ENCODE data around the gene ZNF619.

Gene ZNF619

DNA sequence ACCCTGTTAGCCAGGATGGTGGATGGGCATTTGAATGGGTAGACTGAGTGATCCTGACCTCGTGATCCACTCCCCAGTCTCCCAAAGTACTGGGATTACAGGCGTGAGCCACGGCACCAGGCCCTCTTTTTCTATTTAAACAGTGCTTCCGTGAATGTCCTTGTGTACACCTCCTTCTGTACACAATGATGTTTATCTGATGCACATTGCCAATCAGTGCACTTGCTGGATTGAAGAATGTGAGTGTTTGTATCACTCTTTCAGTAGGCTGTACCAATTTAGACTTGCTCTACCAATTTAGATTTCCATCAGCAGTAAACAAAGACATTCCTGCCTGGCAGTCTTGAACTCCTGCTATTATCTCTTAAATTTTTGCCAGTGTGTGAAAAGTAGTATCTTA, 8.9 kb upstream of the ZNF619 start:
- no peak for DNase-seq

DNA sequence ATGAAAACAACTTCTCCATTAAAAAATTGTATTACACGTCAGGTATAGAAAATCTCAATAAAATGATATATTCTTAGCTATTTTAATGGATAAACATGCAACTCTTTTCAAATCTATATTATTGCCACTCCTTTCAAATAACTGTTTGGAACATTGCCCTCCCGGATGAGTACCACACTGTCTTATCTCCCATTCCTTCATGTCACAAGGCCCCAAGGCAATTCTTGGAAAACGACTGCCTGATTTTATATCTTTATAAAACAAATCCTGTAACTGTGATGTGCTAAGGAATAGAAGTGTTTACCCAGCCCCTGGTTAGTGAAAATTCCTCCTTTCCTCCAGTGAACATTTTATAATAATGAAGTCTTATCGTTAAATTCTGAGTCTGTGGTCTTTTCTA, 6.2 kb upstream of the ZNF619 start:
- DNase-seq = no peak

DNA sequence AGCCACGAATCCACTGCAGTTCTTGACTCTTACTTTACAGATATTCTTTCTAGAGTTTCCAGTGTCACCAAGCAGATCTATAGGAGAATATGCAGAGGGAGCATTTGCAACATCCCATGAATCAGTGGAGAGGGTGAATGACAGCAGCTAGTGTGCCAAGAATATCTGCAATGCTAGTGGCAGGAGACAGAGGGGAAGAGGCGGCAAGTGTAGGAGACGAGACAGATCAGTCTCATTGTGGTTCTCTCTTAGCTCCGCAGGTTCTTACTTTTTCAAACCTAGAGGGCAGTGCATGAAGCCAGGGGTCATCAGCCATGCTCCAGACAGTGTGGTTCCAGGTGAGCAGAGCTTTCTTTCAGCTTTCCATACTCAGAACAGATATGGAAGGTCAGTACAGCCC, 744 bp downstream of the ZNF619 start:
- no peak for DNase-seq

DNA sequence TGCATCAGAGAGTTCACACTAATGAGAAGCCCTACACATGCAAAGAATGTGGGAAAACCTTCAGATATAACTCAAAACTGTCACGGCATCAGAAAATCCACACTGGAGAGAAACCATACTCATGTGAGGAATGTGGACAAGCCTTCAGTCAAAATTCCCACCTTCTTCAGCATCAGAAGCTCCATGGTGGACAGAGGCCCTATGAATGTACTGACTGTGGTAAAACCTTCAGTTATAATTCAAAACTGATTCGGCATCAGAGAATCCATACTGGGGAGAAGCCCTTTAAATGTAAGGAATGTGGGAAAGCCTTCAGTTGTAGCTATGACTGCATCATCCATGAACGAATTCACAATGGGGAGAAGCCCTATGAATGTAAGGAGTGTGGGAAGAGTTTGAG, 10.2 kb downstream of the ZNF619 start:
- DNase-seq = no peak

DNA sequence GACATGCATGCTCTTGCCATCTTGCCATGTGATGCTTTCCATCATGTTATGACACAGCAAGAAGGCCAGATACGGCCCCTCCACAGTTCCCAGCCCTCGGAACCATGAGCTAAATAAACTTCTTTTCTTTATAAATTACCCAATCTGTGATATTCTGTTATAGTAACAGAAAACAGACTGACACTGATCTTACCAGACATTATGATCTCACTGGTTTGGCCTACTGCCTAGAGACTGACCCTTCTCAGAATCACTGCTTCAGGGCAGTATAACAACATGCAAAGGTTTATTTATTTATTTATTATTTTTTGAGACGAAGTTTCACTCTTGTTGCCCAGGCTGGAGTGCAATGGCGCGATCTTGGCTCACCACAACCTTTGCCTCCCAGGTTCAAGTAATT, 14.0 kb downstream of the ZNF619 start:
- no peak for DNase-seq

DNA sequence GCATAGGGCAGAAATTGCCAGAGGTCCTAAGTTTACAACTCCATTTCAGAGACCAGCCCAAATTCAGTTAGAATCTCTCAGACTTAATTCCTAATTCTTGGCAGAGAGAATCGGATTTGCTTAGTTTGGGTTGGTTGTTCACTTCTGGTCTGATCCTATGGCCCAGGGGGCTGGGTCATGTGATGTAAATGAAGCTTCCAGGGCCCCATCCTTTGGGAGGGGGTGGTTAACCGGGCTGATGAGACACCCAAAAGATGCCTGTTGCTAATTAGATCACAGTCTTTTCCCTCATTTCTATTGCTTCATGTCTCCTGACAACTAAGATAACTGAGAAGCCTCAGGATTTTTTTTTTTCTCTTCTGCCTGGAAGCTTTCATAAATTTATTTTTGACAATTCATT, 17.8 kb downstream of the ZNF619 start:
- DNase-seq = no peak

DNA sequence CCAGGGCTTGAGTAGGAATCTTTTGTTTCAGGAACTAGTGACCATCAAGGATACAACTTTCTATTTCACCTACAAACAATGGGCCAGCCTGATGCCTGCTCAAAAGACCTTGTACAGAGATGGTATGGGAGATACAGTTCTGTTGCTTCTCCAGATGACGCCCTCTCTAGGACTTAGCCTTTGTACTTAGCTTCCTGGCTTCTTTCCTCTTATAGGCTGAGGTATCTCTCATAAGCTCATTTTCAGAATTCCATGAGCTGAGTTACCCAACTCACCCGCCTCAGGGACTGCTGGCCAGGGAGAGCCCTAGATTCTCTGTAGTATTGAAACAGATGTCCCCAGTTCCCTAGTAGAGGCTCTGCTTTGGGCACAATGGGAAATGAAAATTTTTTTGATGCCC, 20.4 kb downstream of the ZNF619 start:
- DNase-seq = no peak

DNA sequence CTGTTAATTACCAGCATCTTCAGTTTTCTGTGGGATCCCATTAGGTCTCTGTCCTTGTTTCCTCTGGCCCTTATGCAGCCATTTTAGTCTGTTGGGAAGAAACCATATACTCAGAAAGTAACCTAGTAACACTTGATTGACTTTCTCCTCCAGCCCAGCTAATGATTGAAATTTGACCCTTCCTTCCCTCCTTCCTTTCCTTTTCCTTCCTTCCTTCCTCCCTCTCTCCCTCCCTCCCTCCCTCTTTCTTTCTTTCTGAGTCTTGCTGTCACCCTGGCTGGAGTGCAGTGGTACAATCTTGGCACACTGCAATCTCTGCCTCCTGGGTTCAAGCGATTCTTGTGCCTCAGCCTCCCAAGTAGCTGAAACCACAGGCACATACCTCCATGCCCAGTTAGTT, 23.0 kb downstream of the ZNF619 start:
- DNase-seq = no peak

DNA sequence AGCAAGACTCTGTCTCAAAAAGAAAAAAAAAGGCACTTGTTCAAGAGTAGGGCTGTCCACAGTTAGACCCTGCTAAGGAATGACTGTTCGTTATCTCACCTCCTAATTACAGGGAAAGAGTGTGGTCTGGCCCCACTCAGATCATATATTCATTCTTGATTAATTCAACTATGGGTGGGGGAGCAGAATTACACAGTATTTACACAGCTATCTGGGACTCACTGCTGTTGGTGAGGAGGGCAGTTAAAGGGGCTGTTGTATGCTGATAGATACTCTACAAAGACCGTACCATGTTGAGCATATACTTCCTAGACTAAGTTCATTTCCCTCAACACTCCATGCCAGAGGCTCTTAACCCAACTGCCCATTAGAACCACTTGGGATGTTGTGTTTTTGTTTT, 25.1 kb downstream of the ZNF619 start:
- no peak for DNase-seq

DNA sequence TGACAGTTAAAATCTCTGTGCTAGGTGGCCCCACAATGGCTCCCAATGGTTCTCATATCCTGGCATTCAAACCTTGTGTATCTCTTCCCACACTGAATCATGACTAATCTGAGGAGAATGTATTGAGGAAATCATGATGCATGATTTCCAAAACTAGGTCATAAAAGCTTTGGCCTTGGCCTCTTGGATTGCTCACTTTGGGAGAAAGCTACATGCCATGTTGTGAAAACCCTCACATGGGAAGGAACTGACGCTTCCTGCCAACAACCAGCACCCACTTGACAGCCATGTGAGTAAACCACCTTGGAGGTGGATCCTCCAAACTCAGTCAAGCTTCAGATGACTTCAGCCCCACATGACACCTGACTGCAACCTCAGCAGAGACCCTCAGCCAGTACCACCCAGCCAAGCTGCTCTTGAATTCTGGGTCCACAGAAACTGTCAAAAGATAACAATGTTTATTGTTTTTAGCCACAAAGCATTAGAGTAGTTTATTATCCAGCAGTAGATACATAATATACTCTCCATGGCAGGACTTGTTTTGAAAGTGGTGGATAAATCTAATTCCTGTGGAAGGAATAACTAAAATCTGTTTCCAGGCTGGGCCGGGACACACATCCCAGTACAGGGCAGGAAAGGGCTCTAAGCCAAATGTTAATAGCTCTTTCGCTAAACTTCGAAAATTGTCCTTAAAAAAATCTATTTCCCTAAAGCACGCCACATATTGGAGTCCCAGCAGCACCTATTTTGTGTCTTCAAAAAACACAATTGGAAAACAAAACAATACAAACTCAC, 27.9 kb downstream of the ZNF619 start:
- no peak for DNase-seq

DNA sequence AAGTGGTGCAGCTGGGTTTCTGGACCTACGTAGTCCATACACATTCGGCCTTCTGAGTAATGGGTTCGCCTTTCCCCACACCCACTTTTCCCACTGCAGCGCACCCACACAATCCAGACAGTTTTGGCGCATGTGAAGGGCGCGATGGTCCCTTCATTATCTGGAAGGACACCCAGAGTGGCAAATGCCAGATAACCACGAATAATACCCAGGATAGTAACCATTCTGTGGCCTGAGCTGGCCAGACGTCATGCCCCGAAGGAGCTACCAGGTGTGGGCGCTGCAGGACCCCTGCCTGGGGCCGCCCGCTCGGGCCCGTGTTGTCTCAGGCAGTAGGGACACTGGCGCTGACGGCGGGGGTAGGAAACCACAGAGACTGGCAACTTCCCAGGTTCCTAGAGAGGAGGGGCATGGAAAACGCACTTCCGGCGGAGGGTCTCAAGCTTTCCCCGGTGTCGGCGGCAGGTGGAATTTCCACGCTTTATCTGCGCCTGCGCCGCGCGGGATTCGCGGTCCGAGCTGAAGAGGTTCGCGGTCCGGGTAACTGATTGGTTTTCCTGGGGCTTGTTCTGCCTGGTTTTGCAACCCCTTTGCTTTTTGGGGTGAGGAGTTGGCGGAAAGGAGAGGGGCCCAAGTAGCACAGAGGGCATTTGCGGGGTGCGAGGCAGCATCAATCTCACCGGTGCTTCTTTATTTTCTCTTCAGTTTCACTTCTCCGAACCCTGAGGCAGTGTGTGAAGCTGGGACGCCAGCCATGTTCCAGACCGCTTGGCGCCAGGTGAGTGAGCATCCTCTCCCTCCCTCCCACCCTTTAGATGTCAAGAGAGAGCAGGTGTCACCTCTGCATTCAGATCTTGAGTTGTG, 28.9 kb downstream of the ZNF619 start, which contains the start of gene ZNF620:
Gene ZNF620 (plus strand): TSS at position 441 of the 864 bp plus-strand sequence. CDS start 314 bp downstream, at position 755.
- peak; percentile 46 for DNase-seq

DNA sequence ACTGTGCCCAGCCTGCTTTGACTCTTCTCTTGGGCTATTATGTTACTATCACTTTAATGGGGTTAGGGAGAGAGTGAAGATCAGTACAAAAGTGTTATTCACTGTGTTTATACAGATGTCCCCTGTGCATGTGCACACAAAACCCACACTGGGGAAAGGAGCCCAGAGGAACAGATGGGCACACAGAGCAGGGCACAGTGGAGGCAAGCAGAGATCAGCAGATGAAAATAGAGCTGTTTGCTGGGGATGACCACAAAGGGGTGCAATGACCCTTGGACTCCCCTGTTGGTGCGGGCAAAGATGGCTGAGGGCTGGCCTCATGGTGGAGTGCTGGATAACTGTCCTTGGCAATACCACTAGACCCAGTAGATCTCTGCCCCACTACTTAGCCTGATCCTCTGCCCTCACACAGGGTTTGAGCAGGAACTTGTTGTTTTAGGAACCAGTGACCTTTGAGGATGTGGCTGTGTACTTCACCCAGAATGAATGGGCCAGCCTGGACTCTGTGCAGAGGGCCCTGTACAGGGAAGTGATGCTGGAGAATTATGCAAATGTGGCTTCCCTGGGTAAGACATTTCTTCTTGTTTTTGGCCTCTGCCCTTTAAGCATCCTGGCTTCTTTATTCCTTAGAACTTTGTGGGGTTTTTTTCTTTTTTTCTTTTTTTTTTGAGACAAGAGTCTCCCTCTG, 34.3 kb downstream of the ZNF619 start:
- no peak for DNase-seq

DNA sequence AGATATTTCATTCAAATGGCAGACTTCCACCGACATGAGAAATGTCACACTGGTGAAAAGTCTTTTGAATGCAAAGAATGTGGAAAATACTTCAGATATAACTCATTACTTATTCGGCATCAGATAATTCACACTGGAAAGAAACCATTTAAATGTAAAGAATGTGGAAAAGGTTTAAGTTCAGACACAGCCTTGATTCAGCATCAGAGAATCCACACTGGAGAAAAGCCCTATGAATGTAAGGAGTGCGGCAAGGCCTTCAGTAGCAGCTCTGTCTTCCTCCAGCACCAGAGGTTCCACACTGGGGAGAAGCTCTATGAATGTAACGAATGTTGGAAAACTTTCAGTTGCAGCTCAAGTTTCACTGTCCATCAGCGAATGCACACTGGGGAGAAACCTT, 39.3 kb downstream of the ZNF619 start:
- DNase-seq = no peak

DNA sequence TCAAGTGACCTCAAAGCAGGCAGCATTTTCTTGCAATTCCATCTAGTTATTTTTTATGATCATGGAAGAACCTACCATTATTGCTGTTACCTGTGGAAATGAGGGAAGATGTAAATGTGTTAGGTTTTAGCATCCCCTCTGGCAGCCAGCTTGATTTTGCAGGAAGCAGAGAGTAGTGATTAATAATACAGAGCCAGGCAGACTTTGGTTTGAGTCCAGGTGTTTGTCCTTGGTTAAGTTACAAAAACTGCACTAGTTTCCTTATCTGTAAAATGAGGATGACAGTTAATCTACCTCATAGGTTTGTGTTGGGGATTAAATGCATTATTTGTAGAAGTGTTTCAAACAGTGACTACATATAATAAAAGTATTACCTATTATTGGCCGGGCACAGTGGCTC, 41.1 kb downstream of the ZNF619 start:
- DNase-seq = no peak

DNA sequence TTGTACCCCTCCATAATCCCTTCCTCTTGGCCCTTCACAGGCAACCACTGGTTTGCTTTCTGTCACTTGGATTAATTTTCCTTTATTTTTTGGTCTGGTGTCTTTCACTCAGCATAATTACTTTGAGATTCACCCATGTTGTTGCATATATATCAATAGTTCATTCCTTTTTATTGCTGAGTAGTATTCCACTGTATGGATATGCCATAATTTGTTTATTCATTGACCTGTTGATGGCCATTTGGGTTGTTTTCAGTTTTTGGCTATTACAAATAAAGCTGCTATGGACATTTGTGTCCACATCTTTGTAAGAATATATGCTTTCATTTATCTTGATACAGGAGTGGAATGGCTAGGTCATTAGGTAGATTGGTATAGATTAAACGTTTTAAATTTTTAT, 41.9 kb downstream of the ZNF619 start:
- DNase-seq = no peak

DNA sequence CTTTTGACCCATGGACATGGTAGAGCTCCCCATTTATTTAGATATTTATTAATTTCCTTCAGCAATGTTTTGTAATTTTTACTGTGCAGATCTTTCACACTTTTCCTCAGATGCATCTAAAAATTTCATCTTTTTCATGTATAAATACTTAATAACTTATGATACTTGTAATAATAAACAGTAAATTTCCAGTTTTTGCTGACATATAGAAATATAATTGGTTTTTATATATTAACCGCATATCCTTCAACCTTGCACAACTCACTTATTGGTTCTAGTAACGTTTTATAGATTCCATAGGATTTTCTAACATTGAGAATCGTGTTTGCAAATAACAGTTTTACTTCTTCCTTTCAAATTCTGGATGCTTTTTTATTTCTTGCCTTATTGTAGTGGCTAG, 44.3 kb downstream of the ZNF619 start:
- no peak for DNase-seq

DNA sequence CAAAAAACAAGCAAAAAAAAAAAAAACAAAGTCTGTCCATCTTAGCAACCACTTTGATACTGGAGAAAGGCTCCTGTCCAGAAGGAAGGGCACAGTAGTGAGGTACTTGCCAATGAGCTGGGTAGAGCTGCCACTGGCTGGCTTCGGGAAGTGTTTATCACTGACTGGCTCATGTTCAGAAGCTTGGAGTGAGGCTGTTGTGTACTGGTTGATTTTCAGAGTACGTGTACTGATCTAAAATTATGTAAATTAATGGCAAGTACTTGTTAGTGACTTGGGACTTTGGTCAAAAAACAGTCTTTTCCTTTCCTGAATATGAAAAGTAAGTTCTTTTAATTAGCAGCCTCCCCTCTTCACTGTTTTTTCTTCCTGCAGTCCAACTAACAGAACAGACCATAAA, 46.9 kb downstream of the ZNF619 start:
- DNase-seq = no peak

DNA sequence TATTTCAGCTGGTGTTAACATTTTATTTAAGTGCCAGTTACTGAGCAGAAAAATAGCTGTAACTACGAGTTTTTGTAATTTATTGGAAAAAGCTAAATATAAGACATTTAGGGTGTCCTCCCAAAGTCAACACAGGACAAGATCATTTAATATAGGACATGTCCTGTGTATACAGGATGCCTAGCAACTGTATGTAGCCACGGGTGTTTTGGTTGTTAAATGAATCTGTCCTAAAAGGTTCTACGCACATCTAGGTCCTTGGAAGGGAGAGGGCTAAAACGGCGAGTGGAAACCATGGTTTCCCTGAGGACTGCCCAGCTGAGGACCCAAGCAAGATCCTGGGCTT, 47.3 kb downstream of the ZNF619 start:
- DNase-seq = no peak

DNA sequence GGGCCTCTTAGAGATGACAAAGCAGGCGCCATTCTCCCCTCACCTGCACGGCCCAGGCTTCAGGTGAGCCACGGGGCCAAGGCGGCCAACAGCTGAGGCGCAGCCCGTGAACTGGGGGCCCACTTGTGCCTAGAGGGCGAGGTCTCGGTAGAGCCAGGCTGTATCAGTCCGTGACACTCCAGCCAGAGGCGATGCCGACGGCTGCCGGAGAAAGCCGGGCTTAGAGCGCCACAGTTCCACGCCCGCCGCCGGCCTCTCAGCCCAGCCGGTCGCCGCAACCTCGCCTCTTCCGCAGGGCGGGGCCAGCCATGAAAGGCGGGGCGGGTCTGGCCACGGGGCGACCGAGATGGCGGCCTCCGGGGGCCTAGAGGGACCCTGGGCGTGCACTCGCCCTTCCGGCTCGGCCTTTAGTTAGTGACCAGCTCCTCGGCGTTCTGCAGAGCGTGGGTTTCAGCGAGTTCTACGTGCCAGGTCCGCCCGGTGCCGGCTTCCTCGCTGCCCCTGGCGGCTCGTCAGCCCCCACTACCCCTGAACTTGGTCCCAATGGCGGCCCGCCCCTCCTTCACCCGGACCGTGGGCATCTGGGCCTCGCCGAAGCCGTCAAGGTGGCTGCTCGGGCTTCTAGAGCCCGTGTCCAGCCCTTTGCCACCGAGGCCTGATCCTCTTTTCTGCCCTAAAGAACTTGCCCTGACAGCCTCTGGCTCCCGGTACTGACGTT, 47.8 kb downstream of the ZNF619 start, which contains the start of gene ZNF621:
Gene ZNF621 (plus strand): TSS at position 393 of the 718 bp plus-strand sequence. CDS start 881 bp downstream, outside the sequence.
- DNase-seq = peak; percentile 81

DNA sequence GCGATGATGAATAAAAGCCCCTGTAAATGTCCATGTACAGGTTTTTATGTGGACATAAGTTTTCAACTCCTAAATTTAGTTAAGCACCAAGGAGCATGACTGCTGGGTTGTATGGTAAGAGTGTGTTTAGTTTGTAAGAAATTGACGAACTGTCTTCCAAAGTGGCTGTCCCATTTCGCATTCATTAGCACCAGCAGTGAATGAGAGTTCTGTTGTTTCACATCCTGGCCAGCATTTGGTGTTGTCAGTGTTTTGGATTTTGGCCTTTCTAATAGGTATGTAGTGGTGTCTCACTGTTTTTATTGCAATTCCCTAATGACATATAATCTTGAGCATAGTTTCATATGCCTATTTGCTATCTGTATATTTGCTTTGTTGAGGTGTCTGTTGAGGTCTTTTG, 51.5 kb downstream of the ZNF619 start:
- DNase-seq = no peak

DNA sequence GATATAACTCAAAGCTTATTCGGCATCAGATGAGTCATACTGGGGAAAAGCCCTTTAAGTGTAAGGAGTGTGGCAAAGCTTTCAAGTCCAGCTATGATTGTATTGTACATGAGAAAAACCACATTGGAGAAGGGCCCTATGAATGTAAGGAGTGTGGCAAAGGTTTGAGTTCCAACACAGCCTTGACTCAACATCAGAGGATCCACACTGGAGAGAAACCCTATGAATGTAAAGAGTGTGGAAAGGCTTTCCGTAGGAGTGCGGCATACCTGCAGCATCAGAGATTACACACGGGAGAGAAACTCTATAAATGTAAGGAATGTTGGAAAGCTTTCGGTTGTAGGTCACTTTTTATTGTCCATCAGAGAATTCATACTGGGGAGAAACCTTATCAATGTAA, 55.3 kb downstream of the ZNF619 start:
- no peak for DNase-seq

DNA sequence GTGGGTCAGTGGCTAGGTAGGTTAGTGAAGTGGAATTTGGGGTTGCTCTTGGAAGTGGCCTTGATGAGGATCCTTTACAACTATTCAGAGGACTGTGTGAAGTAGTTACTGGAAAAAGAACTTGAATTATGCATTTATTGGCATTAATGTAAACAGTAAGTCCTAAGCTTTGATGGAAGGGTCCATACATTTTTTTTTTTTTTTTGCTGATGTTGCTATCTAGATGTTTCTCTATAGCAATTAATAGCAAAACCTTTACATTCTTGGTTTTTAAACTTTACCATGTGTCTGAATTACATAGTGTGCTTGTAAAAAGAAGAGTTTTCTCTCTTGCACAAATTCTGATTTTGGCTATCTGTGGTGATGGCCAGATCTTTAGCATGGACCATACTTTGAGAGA, 57.4 kb downstream of the ZNF619 start:
- DNase-seq = no peak
